CD1c-positive myeloid dendritic cell (primary cell): ENCODE results near the gene SBF1.
"Not testable (repeated sequence)": the region's sequence is repeated elsewhere in the genome, so short reads cannot be mapped to it uniquely, and the experiment has no call there.

Source experiments
- DNase-seq: peaks from one replicate; pipeline ENCODE4 v3.0.0-alpha.2; 2016; ENCODE audit errors: extremely low spot score

SBF1 gene

DNA sequence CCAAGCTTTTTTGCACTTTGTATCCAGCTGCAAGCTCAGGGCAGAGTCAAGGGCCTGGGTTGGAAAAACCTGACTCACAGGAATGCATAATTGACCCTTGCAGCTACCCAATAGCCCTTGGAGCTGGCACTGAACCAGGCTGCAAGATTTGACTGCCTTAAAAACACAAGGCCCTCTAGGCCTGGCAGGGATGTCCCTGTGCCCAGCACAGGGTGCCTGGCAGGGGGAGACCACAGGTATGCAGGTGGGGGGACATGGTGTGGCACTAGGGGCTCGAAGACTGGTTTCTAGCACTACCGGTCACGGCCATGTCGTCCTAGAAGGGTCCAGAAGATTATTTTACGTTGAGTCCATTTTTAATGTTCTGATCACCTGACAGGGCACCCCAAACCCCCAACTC, 30.2 kb downstream of the SBF1 start:
- DNase-seq = no peak

DNA sequence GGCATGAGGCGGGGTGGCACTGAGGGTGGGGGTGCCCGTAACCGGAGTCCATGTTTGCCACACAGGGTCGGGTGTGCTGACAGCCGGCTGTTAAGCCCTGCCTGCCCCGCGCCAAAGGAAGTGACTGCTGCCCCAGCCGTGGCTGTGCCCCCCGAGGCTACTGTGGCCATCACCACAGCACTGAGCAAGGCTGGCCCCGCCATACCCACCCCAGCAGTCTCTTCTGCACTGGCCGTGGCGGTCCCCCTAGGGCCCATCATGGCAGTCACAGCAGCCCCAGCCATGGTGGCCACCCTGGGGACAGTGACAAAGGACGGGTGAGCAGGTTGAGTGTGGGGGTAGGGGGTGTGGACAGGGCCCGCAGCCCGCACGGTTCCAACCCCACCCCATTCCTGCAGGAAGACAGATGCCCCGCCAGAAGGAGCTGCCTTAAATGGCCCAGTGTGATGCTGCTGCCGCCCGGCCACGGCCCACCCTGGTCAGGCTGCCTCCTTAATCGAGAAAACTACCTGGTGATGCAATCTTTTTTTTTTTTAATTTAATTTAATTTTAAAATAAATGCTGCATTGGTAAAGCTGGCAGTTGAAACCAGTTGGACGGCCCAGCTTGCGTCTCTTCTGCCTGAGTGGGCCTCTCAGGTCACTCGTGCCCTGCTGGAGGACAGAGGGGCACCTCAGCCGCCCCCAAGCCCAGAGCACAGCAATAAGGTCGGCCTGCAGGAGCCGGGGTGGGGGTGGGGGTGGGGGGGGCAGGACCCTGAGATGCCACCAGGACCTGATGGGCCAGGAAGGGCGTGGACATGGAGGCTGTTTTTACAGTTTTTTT, 30.8 kb downstream of the SBF1 start:
- no peak for DNase-seq

DNA sequence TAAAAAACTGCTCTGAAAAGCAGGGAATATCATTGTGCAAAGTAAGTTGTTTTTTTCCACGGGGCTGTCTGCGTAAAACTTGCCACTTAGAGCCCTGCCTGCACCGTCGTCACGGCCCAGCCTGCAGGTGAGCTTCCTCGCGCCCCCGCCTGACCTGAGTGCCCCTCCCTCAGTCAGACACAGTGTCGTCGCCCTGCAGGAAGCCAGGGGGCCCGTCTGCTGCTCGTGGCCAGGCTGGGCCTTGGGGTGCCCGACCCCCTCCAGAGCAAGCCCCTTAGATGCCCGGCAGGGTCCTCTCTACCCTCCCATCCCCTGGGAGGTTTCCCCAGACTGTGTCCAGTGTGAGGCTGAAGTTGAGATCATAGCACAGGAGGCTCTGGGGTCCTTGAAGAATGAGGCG, 31.6 kb downstream of the SBF1 start:
- DNase-seq = no peak

DNA sequence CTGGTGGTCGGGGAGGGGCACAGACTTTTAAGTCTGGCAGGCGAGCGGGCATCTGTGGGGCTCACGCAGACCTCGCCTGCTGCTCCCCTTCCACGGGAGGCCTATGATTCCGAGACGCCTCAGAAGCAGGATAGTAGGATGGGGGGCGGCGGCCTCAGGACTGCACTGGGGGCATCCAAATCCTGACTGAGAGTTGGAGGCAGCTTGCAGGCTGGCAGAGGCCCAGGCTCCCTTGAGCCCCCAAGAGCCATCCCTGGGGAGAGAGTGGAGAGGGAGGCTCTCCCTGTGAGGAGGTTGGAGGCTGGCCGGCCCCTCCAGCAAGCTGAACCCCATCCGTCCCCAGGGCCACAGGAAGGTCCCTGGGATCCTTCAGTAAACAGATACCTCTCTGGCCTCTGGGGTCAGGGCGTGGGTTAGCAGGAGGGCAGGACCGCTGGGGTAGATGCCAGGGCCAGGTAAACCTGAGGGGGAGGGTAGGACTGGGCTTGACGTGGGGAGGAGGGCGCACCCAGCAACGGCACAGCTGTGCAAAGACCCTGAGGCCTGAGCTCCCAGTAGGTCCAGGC, 33.3 kb downstream of the SBF1 start:
- DNase-seq = no peak

DNA sequence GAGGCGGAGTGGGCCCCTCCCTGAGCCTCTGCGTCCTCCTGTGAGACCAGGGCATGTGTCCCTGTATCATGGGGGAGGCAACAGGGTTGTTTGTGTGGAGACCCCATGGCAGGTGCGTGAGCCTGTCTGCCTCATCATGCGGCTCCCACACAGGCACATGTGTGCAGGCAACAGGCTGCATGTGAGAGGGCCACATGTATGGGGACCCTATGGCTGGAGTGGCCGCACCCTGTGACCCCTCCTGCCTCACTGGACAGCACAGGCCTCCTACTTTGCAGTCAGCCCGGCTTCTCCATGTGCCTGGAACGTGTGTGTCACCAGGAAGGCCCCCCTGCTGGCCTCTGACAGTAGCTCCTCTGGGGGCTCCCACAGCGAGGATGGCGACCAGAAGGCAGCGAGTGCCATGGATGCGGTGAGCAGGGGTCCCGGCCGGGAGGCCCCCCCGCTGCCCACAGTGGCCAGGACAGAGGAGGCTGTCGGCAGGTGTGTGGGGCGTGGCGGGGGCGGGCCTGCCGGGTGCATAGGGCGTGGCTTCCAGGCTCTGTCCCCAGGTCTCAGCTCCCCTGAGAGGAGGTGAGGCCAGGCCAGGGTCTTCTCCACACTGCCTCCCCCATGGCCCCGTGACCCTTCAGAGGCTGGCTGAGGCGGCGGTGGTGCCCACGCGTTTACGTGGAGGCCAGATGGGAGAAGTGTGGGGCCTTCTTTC, 34.1 kb downstream of the SBF1 start:
- no peak for DNase-seq

DNA sequence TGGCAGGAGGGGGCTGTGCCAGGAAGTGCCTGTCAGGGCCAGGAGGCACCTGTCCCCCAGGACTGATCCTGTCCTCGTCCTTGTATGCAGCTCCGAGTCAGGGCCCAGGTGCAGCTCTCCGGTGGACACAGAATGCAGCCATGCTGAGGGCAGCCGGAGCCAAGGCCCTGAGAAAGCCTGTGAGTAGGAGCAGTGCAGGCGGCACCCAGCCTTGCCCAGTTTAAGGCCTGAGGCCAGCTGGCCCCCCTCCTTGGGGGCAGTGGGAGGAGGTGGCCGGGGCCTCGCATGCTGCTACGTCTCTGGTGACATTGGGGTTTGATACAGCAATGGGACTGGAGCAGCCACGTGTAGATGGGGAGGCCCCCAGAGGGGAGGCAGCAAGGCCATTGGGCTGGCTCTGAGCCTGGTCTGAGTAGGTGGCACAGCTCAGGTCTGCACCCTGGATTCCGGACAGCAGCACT, 34.9 kb downstream of the SBF1 start:
- no peak for DNase-seq

DNA sequence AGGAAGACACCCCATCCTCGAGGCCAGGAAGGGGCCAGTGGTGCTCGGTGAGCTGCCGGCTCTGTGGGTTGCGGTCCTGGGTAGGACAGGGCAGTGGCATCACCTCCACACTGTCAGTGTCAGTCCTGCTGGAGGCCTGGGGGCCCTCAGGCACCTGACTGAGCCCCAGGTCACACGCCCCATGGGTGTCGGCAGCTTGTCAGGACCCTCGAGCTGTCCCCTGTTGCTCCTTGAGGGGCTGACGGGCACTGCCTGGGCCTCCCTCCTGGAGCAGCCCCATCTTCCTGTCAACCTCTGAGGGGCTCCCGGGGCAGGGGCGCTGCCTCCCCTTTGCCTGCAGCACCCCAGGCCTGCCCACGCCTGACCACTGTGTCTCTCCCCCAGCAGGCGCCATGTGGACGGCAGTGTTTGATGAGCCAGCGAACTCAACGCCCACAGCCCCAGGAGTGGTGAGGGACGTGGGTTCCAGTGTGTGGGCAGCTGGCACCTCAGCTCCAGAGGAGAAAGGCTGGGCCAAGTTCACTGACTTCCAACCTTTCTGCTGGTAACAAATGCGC, 35.4 kb downstream of the SBF1 start:
- no peak for DNase-seq

DNA sequence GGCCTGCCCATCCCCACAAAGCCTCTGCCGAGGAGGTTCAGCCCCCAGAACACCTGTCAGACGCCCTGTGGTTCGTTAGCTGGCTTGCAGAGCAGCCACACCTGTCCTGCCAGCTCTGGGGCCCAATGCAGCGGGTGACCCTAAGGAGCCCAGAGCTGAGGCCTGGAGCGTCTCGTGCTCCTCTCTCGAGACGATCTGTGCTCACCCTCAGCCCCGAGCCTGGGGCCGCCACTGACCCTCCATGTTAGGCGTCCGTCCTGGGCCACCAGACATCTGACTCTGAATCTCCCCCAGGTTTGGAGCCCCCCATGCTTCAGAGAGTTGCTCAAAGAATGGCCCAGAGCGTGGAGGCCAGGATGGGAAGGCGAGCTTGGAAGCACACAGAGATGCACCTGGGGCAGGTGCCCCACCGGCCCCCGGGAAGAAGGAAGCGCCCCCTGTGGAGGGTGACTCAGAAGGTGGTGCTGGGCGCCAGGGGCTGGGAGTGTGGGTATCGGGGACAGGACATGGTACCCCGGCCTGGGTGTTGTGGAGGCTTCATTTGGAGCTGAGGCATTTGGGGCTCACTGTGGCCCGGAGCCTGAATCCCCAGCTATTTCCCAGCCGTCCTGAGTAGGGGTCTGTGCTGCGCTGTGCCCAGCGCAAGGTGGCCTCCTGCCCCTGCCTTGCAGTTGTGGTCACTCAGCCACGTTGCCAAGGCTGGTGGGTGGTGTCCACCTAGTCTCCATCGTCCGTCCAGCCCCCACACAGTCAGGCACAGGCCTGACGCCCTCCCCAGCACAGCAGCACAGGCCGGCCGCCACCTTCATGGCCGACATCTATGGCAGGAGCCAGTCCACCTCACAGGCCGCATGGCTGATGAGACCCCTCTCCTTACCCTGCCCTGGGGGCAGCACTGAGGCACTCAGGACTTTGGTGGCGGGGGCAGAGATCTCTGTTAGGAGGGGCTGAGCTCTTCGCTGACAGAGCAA, 36.2 kb downstream of the SBF1 start:
- DNase-seq = no peak

DNA sequence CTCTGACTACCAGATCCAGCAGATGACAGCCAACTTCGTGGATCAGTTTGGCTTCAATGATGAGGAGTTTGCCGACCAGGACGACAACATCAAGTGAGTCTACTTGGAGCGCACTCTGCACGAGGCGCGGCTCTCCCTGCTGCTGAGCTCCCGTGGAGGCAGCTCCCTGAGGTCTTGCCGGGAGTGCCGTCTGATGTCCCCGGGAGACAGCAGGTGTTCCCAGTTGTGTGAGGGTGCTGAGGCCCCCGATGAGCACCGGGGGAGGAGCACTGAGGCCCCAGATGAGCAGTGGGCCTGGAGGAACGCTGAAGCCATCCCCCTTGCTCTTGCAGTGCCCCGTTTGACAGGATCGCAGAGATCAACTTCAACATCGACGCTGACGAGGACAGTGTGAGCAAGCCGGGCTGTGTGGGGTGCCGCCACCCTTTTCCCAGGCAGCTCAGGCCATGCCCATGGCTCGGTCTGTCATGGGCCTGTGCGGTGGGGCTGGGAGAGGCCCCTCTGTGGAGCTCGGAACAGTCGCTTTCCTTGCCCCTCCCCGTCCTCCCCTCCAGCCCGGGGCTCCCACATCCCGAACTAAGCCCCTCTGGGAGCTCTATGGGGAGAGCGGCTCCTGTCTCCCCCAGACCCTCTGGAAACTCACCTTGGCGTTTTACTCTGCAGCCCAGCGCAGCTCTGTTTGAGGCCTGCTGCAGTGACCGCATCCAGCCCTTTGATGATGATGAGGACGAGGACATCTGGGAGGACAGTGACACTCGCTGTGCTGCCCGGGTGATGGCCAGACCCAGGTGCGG, 37.1 kb downstream of the SBF1 start:
- DNase-seq = no peak

DNA sequence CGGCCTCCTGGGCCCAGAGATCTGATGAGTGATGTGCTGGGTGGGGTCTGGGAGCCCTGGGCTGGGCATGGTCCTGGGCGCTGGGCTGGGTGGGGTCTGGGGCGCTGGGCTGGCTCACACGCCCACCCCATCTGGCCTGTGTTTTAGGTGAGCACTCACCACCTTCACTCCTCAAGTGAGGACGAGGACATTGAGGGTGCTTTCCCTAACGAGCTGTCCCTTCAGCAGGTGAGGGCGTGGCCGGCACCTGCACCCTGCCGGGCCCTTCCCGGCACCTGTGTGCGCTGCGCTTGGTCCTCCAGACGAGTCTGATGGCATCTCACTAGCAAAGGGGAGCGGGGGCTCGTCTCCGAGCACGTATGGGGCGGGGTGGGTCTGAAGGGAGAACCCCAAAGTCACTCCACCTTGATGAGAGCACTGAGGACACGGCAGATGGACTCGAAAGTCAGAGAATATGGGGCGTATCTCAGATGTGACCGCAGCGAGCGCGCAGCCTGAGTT, 37.9 kb downstream of the SBF1 start:
- DNase-seq = no peak

DNA sequence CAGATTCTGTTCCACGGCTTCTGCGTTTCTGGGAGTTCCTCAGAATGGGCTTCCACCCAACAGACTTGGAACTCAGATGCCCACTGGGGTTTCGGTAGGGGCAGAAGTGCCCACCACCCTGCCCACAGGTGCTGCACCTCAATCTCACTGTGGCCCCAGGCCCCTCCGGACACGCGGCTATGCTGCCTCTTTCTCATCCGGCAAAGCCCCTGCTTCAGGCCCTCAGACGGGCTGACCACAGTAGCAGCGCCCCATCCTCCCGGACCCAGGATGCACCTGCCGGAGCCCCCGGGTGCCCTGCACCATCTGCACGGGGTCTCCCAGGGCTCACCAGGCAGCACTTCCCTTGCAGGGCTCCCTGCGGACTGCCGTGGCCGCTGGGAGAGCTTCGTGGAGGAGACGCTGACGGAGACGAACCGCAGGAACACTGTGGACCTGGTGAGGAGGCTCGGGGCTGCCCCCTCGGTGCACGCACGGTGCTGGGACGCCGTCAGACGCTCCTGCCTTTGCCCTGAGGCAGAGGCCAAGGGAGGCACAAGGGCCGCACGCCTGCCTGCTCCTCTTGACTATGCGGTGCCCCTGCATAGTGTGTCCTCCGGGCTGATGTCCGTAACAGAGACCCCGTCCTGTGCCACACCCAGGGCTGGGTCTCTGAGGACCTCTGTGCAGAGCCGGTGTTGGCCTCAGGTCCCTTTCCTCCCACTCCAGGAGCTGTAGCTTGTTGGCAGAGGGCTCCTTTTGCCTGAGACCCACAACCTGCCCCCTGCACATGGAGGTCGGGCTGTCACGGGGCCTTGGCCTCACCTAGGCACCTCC, 38.6 kb downstream of the SBF1 start:
- DNase-seq = no peak

DNA sequence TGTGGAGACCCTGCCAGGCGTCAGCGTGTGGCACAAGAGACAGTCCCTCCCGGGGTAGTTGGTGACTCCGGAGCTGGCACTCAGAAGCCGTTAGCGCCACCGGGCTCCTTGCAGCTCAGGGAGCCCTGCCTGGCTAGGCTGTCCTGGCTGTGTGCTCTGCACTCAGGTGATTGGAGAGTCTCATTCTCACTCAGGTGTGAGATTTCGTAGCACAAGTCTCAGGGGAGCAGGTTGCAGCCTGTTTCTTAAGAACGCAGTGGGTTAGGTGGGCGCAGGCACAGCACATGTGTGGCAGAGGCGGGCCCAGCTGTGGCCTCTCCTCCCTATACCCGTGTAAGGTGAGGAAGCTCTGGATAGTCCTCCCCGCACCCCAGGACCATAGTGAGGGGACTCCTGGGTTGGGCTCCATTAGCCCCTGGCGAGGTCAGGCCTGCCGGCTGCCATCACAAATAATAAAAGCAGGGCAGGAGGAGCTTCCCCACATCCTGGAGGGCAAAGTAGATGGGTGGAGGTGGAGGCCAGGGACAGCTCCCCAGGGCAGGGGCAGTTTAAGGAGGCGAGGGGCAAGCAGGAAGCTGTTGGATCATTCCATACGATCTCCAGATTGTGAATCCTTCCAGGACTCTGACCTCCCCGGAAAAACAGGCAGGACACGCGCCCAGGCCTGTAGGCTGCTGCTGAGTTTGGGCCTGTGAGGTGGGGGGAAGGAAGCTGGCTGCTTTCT, 39.4 kb downstream of the SBF1 start:
- DNase-seq = no peak

DNA sequence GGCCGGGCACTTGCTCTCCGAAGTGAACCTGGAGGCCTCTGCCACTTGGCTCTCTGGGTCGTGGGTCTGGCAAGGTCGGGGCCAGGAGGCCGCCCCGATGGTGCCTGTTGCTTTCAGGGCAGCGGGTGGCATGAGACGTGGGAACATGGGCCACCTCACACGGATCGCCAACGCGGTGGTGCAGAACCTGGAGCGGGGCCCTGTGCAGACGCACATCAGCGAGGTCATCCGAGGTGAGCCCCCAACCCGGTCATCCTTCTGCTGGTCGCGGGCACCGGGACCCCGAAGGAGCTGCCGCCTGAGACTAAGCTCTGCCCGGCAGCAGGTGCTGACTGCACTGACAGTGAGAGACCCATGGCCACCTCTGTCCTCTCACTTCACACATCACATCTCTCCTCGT, 40.0 kb downstream of the SBF1 start:
- DNase-seq = no peak

DNA sequence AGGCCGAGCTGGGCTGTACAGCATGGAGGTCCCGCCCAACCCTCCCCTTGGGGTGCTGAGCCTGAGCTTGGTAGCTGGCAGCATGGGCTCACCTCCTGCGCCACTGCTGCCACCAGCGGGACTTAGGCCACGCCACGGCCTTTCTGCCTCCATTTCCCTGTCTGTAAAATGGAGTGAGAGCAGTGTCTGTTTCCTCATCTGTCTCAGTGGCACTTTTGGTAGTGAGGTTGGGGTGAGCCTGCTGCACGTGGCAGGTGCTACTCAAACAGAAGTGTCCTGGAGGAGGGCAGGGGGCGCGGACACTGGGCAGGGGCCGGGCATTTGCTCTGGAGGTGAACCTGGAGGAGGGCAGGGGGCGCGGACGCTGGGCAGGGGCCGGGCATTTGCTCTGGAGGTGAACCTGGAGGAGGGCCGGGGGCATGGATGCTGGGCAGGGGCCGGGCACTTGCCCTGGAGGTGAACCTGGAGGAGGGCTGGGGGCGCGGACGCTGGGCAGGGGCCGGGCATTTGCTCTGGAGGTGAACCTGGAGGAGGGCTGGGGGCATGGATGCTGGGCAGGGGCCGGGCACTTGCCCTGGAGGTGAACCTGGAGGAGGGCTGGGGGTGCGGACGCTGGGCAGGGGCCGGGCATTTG, 41.8 kb downstream of the SBF1 start:
- not testable (repeated sequence) for DNase-seq

DNA sequence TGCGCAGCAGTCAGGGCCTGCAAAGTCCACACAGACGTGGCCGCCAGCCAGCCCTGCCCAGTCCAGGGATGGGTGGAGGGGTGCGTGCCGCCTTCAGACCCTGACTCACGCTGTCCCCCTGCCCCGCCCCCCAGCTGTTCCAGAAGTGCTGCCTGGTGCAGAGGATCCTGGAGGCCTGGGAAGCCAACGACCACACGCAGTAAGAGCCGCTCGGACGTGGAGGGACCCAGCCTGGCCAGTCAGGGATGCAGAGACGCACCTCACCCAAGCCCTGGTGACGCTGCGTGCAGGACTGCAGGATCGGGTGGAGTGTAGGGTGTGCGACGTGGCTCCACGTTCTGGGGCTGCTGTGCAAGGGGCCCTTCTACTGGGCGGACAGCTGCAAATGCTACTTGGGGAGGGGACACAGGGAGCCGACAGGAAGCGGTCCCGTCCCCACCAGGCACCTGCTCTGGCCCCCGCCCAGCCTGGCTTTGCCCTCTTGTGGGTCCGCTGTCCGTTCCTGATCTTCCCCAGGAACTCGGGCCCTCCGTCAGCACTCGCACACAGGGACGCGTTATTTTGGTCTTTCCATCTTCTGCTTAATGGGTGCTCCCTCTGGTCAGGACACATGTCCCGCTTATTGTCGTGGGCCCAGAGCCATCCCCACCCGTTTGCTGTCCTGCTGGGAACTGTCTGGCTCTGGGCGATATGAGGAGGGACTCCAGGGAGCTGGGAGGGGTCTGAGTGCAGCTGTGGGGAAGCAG, 42.5 kb downstream of the SBF1 start:
- no peak for DNase-seq

DNA sequence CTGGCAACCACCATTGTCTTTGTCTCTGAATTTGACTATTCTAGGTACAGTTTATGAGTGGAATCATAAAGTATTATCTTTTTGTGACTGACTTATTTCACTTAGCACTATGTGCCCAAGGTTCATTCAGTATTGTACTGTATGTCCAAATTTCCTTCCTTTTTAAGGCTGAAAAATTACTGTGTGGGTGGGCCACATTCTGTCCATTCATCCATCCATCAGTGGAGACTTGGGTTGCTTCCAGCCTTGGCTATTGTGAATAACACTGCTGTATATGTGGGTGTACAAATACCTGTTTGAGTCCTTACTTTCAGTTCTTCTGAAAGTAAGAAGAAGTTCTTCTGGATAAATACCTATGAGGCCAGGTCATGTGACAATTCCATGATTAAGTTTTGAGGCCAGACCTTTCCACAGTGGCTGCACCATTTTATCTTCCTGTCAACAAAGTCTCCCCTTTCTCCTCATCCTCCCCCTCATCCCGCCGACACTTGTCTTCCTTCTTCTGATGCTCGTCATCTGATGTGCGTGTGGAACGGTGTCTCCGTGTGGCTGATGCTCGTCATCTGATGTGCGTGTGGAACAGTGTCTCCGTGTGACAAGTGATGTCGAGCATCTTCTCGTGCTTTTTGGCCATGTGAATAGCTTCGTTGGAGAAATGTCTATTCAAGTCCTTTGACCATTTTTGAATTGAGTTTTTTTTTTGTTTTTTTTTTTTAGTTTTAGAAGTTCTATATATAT, 49.5 kb downstream of the SBF1 start:
- DNase-seq = no peak

DNA sequence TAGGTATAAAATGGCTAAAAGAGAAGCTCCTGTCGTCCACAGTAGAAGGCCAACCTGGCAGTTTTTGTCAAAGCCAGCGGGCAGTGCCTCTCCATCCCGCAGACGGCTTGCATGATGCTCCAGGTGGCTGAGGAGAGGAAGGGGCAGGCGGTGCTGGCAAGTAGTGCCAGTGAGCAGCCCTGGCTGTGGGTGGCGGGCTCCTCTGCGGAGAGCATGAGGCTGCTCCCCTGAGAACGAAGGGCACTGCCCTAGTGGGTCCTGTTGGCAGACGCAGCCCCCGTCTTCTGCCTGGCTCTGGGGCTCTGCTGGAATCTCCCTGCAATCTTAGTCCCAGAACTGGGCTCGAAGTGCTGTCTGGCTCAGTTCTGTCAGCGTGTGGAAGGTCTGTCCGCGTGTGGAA, 50.9 kb downstream of the SBF1 start:
- DNase-seq = no peak
